ENCODE measurements around the gene RAMACL.
"Not testable (repeated sequence)": the region's sequence is repeated elsewhere in the genome, so short reads cannot be mapped to it uniquely, and the experiment has no call there.

Gene RAMACL

DNA sequence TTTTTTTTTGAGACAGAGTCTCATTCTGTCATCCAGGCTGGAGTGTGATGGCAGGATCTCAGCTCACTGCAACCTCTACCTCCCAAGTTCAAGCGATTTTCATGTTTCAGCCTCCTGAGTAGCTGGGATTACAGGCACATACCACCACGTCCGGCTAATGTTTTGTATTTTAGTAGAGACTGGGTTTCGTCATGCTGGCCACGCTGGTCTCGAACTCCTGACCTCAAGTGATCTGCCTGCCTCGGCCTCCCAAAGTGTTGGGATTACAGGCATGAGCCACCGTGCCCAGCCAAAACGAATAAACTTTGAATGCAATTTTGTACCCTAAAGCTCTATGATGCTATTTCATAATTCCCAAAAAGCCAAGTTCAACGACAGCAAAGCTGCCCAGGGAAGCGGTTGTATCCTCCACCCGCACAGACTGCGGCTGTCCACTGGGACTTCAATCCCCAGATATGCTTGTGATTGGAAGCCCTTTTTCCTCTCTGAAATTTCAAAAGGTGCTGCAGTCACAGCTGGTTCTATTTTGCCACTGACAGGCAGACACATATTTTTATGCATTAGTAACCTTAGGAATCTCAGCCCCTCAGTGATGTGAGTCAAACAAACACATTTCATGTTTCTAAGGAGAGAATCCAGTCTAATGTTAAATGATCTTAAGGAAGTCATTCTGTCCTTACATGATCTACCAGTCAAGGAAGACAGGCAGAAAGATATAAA lies 8.7 kb upstream of the RAMACL start:
- no peak for DNase-seq (ENCODE audit: low read depth)

DNA sequence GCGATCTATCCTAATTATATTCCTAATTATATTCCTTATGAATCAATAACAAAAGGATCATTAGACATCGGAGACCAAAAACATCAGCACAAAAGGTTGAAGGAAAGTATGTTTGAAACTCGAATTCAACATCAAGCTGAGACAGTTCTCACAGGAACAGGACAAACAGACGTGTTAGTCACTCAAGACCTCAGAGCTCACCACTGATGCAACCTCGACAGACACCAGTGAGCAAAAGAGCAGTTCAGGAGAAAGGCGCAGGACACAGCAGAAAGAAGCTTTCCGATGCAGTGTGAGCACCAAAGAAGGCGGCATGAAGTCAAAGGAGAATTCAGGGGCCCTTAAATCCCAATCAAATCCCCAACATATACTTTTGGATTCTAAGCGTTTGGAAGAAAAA lies 6.3 kb upstream of the RAMACL start:
- DNase-seq (ENCODE audit: low read depth) = no peak

- no peak for DNase-seq (ENCODE audit: low read depth)
These were observed 5.6 kb upstream of the RAMACL start for GRCh38 chr6:166591961-166592520.

DNA sequence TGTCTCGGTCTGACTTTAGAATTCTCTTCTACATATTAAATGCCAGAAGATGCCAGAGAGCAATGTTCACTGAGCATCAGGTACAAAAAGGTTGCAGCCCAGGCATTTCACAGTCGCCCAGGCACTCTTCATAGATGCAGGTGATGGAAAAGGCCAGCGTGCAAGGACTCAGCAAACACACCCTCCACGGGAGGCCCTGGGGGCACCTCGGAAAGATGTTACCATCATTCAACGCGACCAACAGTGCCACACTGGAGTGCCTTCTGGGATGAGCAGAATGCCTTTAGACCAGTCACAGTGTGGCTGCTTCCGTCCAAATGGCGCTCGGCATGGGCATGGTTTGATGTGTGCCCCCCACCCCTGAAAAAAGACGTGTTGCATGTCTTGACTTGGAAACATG lies 4.5 kb upstream of the RAMACL start:
- DNase-seq (ENCODE audit: low read depth) = no peak

DNA sequence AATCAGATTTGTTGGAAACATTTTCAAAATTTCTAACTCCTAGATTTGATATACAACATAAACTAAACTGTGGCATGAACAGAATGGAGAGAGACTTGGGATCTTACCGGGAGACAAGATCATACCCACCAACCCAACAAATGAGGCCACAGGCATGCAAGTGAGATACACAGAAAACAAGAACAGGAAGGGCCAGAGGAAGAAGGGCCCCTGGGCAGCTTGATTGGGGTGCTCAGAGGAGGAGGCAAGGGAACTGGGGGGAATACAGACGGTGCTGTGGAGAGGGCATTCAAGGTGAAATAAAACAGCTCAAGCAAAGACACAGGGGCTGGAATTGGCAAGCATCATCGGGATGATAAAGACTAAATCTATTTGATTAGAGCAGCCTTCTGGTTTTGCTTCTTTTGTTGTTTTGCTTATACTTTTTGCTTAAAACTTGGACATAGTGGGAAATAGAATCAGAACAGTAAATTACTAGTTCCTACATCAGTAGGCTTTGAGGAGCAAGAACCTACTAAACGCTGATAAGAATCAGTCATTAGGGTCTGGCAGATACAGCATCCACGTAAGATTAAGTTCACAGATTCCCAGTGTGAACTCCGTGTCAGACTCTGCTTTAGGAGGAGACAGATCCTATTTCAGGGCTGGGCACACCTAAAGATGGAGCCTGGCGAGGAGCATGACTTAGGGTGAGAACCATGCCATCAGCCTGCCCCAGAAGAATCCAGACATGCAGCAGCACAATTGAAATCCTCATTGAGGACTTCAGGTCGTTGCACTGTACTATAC lies 3.5 kb upstream of the RAMACL start:
- peak; percentile 25 for DNase-seq (ENCODE audit: low read depth)

GRCh38 chr6:166589337-166589731 lies 2.9 kb upstream of the RAMACL start:
- no peak for DNase-seq (ENCODE audit: low read depth)

DNA sequence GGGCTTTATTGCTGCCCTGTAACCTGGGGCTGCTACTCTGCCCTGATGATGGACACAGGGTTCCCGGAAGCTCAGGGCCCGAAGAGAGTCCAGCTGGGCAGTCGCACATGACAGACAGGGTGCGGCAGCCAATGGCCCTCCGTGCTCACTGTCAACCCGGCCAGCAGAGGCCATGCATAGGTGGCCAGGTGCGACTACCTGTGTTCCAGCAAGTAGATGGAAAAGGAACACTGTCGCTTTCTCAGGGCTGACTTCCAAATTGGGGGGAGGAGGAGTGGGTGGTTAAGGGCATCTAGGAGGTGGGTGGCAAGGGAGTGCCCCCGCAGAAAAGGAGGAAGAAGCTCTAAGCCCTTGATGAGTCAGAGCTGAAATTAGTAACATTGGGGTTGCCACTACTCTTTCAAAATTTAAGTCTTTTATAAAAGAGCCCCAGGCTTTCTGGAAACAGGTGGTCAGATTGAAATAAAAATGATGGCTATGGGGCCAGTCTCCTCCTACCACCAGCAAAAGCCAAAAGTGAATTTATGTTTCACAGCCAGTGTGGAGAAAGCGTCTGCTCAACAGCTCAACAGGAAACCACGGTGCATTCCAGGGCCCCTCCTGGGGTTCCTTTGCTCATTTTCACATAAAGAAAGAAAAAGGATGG lies 2.3 kb upstream of the RAMACL start:
- no peak for DNase-seq (ENCODE audit: low read depth)

- no peak for DNase-seq (ENCODE audit: low read depth)
These were observed 1.3 kb upstream of the RAMACL start for GRCh38 chr6:166587631-166588413.

GRCh38 chr6:166584853-166585429 lies 1.5 kb downstream of the RAMACL start:
- no peak for DNase-seq (ENCODE audit: low read depth)

DNA sequence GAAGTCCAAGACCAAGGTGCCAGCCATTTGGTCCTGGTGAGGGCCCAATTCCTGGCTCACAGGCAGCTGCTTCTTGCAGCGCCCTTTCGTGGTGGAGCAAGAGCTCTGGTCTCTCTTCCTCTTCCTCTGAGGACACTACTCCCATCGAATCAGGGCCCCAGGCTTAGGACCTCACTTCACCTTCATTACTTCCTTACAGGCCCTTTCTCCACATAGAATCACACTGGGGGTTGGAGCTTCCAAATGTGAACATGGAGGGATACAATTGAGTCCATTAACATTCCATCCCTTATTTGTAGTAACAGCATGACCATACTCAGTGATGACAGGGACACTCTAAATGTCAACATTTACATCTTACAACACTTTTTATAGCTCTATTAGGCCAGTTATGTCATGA lies 2.3 kb downstream of the RAMACL start:
- DNase-seq (ENCODE audit: low read depth) = no peak

GRCh38 chr6:166583230-166583965 lies 3.1 kb downstream of the RAMACL start:
- no peak for DNase-seq (ENCODE audit: low read depth)

DNA sequence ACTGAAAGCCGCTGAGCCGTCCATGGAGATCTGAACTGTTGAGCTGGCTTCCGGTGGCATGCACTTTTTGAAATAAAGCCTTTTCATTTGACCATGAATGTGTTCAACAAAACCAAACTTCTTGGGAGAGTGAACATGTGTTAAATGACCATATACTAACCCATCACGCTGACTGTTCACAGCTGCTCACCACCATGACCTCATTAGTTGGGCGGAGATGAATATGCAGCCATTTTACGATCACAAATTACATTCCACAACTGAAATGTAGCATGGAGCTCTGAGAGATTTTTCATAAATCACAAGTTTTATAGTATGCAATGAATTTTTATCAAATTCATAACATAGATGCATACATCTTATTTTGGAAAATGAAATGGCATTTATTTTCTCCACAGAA lies 4.2 kb downstream of the RAMACL start:
- DNase-seq (ENCODE audit: low read depth) = no peak

GRCh38 chr6:166581801-166582200 lies 4.7 kb downstream of the RAMACL start:
- DNase-seq (ENCODE audit: low read depth) = not testable (repeated sequence)

DNA sequence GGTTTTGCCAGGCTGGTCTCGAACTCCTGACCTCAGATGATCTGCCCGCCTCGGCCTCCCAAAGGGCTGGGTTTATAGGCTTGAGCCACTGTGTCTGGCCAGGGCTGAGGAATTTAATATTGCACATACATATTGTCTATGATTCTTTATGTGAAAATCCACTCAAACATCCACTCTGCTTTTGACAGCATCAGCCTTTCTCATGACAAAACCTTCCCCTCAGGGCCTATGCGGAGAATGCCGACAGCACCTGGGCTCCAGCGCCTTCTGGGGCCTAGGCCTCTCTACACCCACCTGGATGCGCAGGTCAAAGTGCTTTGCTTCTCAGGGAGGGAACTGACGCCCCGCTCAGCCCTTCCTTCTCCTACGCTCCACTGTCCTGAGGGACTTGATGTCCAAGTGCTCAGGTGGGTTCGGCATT lies 5.4 kb downstream of the RAMACL start:
- no peak for DNase-seq (ENCODE audit: low read depth)

DNA sequence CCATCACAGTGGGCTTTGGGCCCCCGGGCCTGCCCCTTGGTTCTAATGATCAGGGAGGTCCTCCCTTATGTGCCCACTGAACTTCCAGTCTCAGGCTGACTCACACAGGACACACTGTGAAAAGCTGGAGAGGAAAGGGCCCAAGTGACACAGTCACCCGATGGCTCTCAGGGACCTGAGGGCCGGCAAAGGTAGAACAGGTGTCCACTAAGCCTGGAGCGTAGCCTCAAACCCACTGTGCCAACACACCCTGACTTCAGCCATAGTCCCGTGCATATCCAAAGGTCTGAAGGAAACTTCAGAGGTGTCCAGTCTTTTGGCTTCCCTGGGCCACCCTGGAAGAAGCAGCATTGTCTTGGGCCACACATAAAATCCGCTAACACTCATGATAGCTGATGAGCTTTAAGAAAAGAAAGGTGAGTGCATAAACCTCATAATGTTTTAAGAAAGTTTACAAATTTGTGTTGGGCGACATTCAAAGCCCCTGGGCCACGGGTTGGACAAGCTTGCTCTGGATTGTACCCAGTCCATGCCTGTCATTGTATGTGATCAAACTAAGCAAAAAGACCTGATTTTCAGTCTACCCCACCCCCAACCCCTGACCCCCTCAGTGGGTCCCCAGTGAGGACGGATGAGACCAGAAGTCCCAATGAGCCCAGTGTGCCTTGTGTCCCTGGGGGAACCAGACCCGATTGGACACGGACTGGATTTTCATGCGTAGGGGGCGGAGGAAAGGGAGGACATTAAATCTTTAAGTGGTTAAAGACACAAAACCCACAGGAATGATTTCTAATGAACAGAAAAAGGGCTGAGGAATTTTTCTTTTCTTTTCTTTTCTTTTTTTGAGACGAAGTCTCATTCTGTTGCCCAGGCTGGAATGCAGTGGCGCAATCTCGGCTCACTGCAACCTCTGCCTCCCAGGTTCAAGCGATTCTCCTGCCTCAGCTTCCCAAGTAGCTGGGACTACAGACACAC lies 6.1 kb downstream of the RAMACL start:
- no peak for DNase-seq (ENCODE audit: low read depth)

DNA sequence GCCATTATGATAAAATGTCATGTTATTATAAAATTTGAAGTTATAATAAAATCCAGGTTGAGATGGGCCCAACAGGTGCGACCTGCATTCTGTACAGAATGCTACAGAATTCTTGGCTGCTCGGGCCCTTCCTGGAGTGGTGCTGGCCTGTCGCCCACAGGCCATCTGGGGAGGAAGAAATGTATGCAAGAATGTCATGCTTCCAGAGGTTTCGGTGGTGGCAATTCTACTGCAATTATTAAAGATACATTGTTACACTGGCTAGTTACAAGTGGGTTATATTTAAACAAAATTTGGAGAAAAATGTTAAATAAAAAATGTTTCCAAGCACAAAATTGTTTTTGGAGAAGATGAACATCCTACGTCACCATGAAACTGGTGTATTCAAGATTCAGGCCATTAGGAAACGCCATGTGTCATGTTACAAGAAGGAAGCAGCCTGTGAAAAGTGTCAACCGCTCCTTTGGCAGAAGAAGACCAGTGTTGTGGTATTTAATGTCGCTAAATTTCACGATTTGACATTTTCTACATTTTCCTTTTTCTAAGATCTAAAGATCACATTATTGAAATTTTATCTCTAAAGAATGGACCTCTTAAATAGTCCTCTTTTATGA lies 7.1 kb downstream of the RAMACL start:
- no peak for DNase-seq (ENCODE audit: low read depth)

GRCh38 chr6:166578536-166579236 lies 7.8 kb downstream of the RAMACL start:
- DNase-seq (ENCODE audit: low read depth) = no peak

DNA sequence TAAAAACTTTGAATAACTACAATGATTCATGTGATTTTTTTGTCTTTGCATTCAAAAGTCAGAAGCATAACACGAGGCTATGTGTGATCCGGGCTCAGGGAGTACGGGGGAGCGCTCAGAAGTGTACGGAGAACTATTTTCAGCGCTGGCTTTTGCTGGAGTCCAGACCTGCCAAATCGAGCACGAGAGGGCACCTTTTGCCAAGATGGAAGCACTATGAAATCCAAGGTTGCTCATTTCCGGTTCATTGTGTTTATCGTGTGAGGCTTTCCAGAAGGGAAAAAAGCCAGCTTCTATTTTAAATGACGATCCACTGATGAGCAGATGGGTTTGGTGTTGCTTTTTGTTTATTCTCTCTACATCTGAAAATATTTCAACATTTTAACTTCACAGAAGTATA lies 11.3 kb downstream of the RAMACL start:
- DNase-seq (ENCODE audit: low read depth) = no peak

Data from CMK (cell line).